ENCODE measurements around the gene PPP6R3.

The PPP6R3 gene

GRCh38 chr11:68583041-68583446, 122.5 kb downstream of the PPP6R3 start:
- no peak for DNase-seq (ENCODE audit: low read depth)
- H3K4me3 ChIP-seq (ENCODE audit: low read length) = no peak overlapping the region
- TF ChIP-seq CTCF (conservative IDR thresholded peaks at IDR 0.05; ENCODE audit: low read depth, low read length) = no peak

- no peak for DNase-seq (ENCODE audit: low read depth)
- peak; percentile 69 for TF ChIP-seq CTCF (conservative IDR thresholded peaks at IDR 0.05; ENCODE audit: low read depth, low read length)
- no peak overlapping the region for H3K4me3 ChIP-seq (ENCODE audit: low read length)
Observed at GRCh38 chr11:68584097-68584496, 123.5 kb downstream of the PPP6R3 start.

- no peak for DNase-seq (ENCODE audit: low read depth)
- no peak overlapping the region for H3K4me3 ChIP-seq (ENCODE audit: low read length)
- TF ChIP-seq CTCF (conservative IDR thresholded peaks at IDR 0.05; ENCODE audit: low read depth, low read length) = no peak
Observed at GRCh38 chr11:68584991-68585524, 124.5 kb downstream of the PPP6R3 start.

- no peak overlapping the region for H3K4me3 ChIP-seq (ENCODE audit: low read length)
- DNase-seq (ENCODE audit: low read depth) = no peak
- no peak for TF ChIP-seq CTCF (conservative IDR thresholded peaks at IDR 0.05; ENCODE audit: low read depth, low read length)
Observed at GRCh38 chr11:68589547-68590216, 129.1 kb downstream of the PPP6R3 start.

- TF ChIP-seq CTCF (conservative IDR thresholded peaks at IDR 0.05; ENCODE audit: low read depth, low read length) = no peak
- no peak for DNase-seq (ENCODE audit: low read depth)
- no peak overlapping the region for H3K4me3 ChIP-seq (ENCODE audit: low read length)
Observed at GRCh38 chr11:68591719-68592118, 131.2 kb downstream of the PPP6R3 start.

- no peak for TF ChIP-seq CTCF (conservative IDR thresholded peaks at IDR 0.05; ENCODE audit: low read depth, low read length)
- DNase-seq (ENCODE audit: low read depth) = no peak
- H3K4me3 ChIP-seq (ENCODE audit: low read length) = no peak overlapping the region
Observed at GRCh38 chr11:68593441-68593840, 132.9 kb downstream of the PPP6R3 start.

GRCh38 chr11:68594123-68594522, 133.6 kb downstream of the PPP6R3 start:
- TF ChIP-seq CTCF (conservative IDR thresholded peaks at IDR 0.05; ENCODE audit: low read depth, low read length) = no peak
- H3K4me3 ChIP-seq (ENCODE audit: low read length) = no peak overlapping the region
- DNase-seq (ENCODE audit: low read depth) = no peak
